RWPE2 (cell line): ENCODE measurements around the gene DSC2.

Experiments used
- ATAC-seq: fragments of 200-7000 bp; cut with Tn5 transposase; 3 replicates; pipeline ENCODE4 v1.9.1; 2021; ENCODE audit warnings: low read depth
- DNase-seq: peaks from one replicate; pipeline ENCODE4 v3.0.0-alpha.2; 2020; ENCODE audit warnings: low spot score
- H3K27ac ChIP-seq: fragments of 450-650 bp; 2 replicates; pipeline ENCODE4 v1.5.1; 2017; ENCODE audit warnings: mild to moderate bottlenecking; ENCODE audit not compliant: poor library complexity, severe bottlenecking
- H3K27me3 ChIP-seq: fragments of 250-450 bp; sonication (Bioruptor Pico); 2 replicates; pipeline ENCODE4 v1.5.1; 2021; ENCODE audit warnings: mild to moderate bottlenecking, moderate library complexity; ENCODE audit not compliant: insufficient read depth, poor library complexity, severe bottlenecking
- H3K36me3 ChIP-seq: fragments of 250-450 bp; sonication (Bioruptor Pico); 2 replicates; pipeline ENCODE4 v1.5.1; 2020; ENCODE audit warnings: low read depth, mild to moderate bottlenecking, moderate library complexity
- H3K4me1 ChIP-seq: fragments of 250-450 bp; sonication (Bioruptor Pico); 2 replicates; pipeline ENCODE4 v1.5.1; 2021; ENCODE audit warnings: mild to moderate bottlenecking, moderate library complexity; ENCODE audit not compliant: insufficient read depth, poor library complexity, severe bottlenecking
- H3K4me3 ChIP-seq: fragments of 250-450 bp; sonication (Bioruptor Pico); 2 replicates; pipeline ENCODE4 v1.5.1; 2021; ENCODE audit warnings: mild to moderate bottlenecking, moderate library complexity; ENCODE audit not compliant: severe bottlenecking
- H3K9me3 ChIP-seq: fragments of 250-450 bp; sonication (Bioruptor Pico); 2 replicates; pipeline ENCODE4 v1.5.1; 2021; ENCODE audit warnings: mild to moderate bottlenecking, moderate library complexity; ENCODE audit not compliant: severe bottlenecking
- CTCF ChIP-seq: fragments of 450-650 bp; IDR thresholded peaks from one replicate; pipeline ENCODE4 v1.5.1; 2017; ENCODE audit warnings: mild to moderate bottlenecking, moderate library complexity; ENCODE audit not compliant: poor library complexity, severe bottlenecking

The DSC2 gene

DNA sequence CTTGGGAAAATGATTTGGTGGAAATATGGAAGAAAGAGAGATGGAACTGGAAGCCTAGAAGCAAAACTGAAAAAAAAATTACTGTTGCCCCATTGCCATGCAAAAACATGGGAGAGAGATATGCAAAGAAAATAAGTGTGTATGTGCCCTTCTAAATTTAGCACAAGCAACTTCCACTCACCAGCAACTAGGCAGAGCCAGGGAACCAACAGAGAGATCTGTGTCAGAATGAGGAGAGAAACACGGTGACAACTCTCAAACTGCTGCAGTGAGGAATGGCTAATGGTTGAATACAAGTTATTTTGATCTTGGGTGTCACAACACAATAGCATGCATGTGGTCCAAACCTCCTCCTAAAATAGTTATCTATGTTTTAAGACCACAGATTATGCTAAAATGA is 10.9 kb downstream of the DSC2 start:
- Histone ChIP-seq H3K4me1 (no peaks in the 10 kb centered on the region), H3K27ac (no peak overlapping the region), H3K36me3 (peaks cover 24% of the 10 kb centered on the region), H3K27me3 (no peaks in the 10 kb centered on the region), H3K4me3 (no peak overlapping the region), H3K9me3 (no peaks in the 10 kb centered on the region)
- TF ChIP-seq CTCF, result no peak
- no peak for ATAC-seq
- DNase-seq, result no peak

- ATAC-seq (0 out of 3 replicates have a peak, but pooled peaks have one; percentile 19), DNase-seq (no peak)
- H3K27ac ChIP-seq, result no peak overlapping the region
- H3K4me1 ChIP-seq, result no peaks in the 10 kb centered on the region
- no peaks in the 10 kb centered on the region for H3K9me3 ChIP-seq
- TF ChIP-seq CTCF, result no peak
- H3K27me3 ChIP-seq, result no peaks in the 10 kb centered on the region
- no peak overlapping the region for H3K4me3 ChIP-seq
- H3K36me3 ChIP-seq, result peaks cover 31% of the 10 kb centered on the region
Observed at GRCh38 chr18:31088532-31088931, 13.7 kb downstream of the DSC2 start.

DNA sequence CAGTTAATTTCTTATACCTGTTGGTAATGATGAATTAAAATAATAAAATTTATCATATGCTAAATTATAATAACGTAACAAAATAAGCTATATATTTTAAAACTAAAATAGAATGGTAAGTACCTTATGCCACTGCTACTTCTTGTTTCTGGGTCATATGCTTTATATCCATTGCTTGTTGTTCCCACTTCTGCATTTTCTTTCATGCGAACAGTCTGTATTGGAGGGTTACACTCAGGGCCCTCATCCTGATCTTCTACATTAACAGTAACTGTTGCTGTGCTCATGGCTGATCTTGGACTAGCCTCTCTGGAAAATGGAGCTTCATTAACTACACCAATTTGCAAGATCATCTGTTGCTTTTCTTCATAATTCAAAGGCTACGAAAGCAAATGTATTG is 22.2 kb downstream of the DSC2 start:
- no peaks in the 10 kb centered on the region for H3K9me3 ChIP-seq
- H3K4me1 ChIP-seq, result peaks cover 10% of the 10 kb centered on the region
- DNase-seq (no peak), ATAC-seq (no peak)
- no peak overlapping the region for H3K27ac ChIP-seq
- H3K27me3 ChIP-seq, result no peaks in the 10 kb centered on the region
- peaks cover 7% of the 10 kb centered on the region for H3K36me3 ChIP-seq
- no peak for TF ChIP-seq CTCF
- no peak overlapping the region for H3K4me3 ChIP-seq

- Histone ChIP-seq H3K27me3 (no peaks in the 10 kb centered on the region), H3K4me1 (peaks cover 10% of the 10 kb centered on the region), H3K36me3 (peaks cover 7% of the 10 kb centered on the region), H3K4me3 (no peak overlapping the region), H3K27ac (no peak overlapping the region), H3K9me3 (no peaks in the 10 kb centered on the region)
- no peak for TF ChIP-seq CTCF
- DNase-seq (no peak), ATAC-seq (peak; percentile 42; the same call in 1 of the 3 replicates)
Observed at GRCh38 chr18:31077878-31078277, 24.3 kb downstream of the DSC2 start.

DNA sequence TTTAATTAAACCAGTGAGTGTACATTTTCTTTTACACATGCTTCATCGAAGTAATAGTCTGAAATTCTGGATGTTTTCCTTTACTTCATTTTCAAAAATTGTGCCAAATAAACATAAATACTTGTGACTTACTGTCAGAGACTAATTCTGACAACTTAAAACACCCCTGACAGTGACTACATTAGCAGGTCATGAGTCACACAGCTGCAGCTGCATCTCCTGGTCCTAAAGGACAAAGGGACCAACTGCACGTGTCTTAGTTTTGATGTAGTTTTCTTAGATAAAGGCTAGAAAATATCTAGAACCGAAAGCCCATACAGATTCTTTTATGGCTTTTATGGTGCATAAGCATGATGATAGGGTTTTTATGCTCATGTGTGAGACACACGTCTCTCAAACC is 30.0 kb downstream of the DSC2 start:
- DNase-seq, result no peak
- Histone ChIP-seq H3K27ac (no peak overlapping the region), H3K4me1 (peaks cover 7% of the 10 kb centered on the region), H3K36me3 (peaks cover 9% of the 10 kb centered on the region; the same call in 1 of the 2 replicates), H3K27me3 (no peaks in the 10 kb centered on the region), H3K9me3 (no peaks in the 10 kb centered on the region), H3K4me3 (no peak overlapping the region)
- no peak for ATAC-seq
- TF ChIP-seq CTCF, result no peak
